Stimulated activated CD4-positive, alpha-beta T cell treated with anti-CD3 and anti-CD28 coated beads, Interleukin-12 subunit alpha, Interleukin-12 subunit beta, amount 100 ng/mL, for 4 hours (primary cell): Measurements from ENCODE around the gene MPV17L2.
"Not testable (repeated sequence)": the region's sequence is repeated elsewhere in the genome, so short reads cannot be mapped to it uniquely, and the experiment has no call there.

Experiments used
- DNase-seq: peaks from one replicate; pipeline ENCODE4 v3.0.0-alpha.2; 2020

MPV17L2 gene

GRCh38 chr19:18192673-18193387 is at the start of gene MPV17L2:
Gene MPV17L2, plus strand, starts transcription at chr19:18193218. Its CDS starts 64 bp downstream, at chr19:18193282.
- DNase-seq: peak; percentile 95

GRCh38 chr19:18143902-18144301 is 49.1 kb upstream of the MPV17L2 start:
- DNase-seq: no peak

- no peak for DNase-seq
Measured at GRCh38 chr19:18144361-18144760, 48.7 kb upstream of the MPV17L2 start.

GRCh38 chr19:18144906-18145305 is 48.1 kb upstream of the MPV17L2 start:
- DNase-seq: no peak

GRCh38 chr19:18145391-18145999 is 47.5 kb upstream of the MPV17L2 start:
- no peak for DNase-seq

GRCh38 chr19:18147396-18147795 is 45.6 kb upstream of the MPV17L2 start:
- no peak for DNase-seq

- DNase-seq: no peak
Measured at GRCh38 chr19:18149596-18149975, 43.4 kb upstream of the MPV17L2 start.

GRCh38 chr19:18150776-18151624 is 42.0 kb upstream of the MPV17L2 start:
- no peak for DNase-seq

- peak; percentile 99 for DNase-seq
Measured at GRCh38 chr19:18152442-18152816, 40.6 kb upstream of the MPV17L2 start.

- peak; percentile 100 for DNase-seq
Measured at GRCh38 chr19:18152817-18153555, 40.0 kb upstream of the MPV17L2 start, which contains the start of gene PIK3R2. Gene PIK3R2, plus strand, starts transcription at chr19:18153163. Its CDS starts 2,717 bp downstream, at chr19:18155880.

- peak; percentile 29 for DNase-seq
Measured at GRCh38 chr19:18153556-18154134, 39.4 kb upstream of the MPV17L2 start.

- DNase-seq: no peak
Measured at GRCh38 chr19:18155095-18156087, 37.6 kb upstream of the MPV17L2 start.

GRCh38 chr19:18156268-18156667 is 36.8 kb upstream of the MPV17L2 start:
- DNase-seq: no peak

GRCh38 chr19:18156841-18157464 is 36.1 kb upstream of the MPV17L2 start:
- no peak for DNase-seq

GRCh38 chr19:18157465-18158063 is 35.5 kb upstream of the MPV17L2 start:
- no peak for DNase-seq

- DNase-seq: no peak
Measured at GRCh38 chr19:18158467-18158866, 34.6 kb upstream of the MPV17L2 start.

- DNase-seq: not testable (repeated sequence)
Measured at GRCh38 chr19:18159059-18159616, 33.9 kb upstream of the MPV17L2 start.

GRCh38 chr19:18159810-18160209 is 33.2 kb upstream of the MPV17L2 start:
- no peak for DNase-seq

GRCh38 chr19:18160493-18160970 is 32.5 kb upstream of the MPV17L2 start:
- DNase-seq: no peak
